HG02938 (cell line): ENCODE results near the gene CATSPERD.

Source experiments
- ATAC-seq: cut with Tn5 transposase; IDR thresholded peaks from one replicate; pipeline ENCODE4 v1.9.1; 2021; ENCODE audit warnings: mild to moderate bottlenecking, moderate library complexity; ENCODE audit not compliant: unreplicated experiment

The CATSPERD gene

DNA sequence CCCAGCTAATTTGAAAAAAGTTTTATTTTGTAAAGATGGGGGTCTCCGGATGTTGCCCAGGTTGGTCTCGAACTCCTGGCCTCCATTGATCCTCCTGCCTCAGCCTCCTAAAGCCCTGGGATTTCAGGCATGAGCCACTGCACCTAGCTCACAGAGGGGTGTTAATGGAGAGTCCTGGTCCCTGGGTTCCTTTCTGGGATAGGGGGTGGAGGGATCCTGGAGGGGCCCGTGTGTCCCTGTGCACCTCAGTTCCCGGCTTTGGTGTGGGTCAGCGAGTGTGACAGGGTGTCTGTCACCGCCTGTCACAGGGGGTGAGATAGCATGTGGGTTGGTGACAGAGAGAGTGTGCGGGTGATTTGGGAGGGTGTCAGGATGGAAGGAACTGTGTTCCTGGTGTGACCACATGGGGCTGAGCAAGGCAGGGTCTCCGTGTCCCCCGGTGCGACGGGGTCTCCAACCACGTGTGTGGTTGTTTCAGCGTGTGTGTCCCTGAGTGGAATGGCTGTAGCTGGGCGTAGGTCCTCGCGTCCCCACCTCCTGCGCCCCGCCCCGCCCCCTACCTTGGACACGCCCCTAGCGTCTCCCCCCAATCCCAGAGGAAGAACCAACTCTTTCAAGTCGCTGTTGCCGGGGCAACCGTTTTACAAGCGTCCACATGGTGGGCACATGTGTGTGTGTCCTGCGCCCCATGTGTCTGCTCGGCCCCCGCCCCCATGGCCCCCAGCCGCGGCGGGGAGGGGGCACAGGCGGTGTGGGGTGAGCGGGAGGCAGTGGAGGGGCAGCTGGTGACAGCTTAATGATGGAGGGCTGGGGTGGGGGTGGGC is 81.6 kb downstream of the CATSPERD start:
- no peak for ATAC-seq

DNA sequence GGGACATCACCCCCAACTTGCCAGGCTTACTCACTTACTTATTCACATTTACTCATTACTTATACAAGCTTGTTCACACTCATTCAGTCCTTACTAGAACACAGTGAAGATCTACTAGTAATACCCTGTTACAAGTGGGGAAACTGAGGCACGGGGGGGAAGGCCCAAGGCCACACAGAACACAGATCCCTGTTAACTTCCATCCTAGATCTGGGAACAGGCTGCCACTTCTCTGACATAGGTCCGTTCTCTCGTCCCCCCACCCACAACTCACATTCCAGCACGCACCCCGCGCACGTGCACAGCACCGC is 83.0 kb downstream of the CATSPERD start:
- no peak for ATAC-seq

DNA sequence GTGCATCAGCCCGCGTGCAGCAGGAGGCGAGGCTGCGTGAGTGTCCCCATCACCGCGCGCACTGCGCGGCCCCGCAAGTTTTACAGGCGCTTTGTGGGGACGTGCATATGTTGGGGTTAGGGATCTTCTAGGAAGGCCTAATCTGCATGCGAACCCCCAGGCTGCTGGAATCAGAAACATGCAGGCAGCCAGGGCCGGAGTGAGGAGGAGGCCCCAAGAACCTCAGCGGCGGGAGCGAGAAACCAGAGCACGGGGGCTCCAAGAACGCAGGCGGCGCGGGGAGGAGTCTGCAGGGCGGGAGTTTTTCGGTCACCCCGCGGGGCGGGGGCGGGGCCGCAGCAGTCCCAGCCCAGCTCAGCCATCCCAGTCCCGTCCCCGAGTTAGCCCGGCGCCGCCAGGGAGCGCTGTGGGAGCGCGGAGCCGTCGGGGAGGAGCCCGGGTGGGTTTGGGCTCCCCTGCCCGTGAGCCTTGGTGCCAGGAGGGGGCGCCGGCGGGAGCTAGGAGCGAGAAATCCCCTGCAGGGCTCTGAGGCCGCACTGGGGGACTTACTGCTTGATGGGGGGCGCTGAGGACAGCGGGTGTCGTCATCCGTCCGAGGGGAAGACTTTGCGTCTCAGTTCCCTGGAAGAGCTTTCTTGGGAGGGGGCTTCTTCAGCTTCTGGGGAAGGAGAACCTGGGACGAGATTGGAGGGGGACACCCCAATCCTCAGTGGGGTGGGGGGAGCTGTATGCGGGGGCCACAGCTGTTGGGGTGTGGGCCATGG is 83.5 kb downstream of the CATSPERD start:
- ATAC-seq, result no peak

DNA sequence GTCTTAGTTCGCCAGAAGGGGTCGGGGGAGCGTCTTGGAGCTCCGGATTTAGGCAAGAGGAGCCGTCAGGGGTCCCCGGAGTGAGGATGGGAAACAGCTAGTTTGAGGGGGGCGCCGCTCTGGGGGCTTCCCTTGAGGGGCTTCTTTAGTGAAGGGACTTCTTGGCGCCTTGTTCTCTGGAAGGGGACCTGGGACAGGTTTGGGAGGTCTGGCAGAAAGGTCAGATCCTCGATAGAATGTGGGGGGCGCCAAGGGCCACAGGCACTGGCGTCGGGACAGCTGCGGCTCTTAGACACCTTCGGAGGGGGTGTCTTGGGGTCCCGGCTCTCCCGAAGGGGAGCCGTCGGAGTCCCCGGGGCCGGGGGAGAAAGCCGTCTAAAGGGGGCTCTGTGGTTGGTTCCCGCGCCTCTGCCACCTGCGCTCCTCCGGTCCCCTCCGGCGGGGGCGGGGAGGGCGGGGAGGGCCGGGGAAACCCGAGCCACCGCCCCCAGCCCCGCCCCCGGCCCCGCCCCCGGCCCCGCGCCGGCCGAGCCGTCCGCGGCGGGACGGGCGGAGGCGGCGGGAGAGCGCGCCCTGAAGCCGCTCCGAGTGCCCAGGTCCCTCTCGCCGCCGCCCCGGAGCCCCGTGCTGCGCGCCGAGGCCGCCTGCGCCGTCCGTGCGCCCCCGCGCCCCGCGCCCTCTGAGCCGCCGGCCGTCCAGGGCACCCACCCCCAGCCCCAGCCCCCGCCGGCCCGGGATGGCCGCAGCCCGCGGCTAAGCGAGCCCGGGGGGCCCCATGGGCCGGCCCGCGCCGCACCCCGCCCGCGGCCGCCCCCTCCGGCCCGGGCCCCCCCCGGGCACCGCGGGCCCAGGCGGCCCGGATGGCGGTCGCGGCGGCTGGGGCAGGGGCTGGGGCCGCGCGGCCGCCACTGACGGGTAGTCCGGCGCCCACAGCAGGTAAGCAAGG is 84.4 kb downstream of the CATSPERD start, which contains the start of gene NRTN:
Gene NRTN, plus strand, starts transcription at position 552 of the 946 bp plus-strand sequence. CDS start 19,099 bp downstream, outside the sequence.
- no peak for ATAC-seq

DNA sequence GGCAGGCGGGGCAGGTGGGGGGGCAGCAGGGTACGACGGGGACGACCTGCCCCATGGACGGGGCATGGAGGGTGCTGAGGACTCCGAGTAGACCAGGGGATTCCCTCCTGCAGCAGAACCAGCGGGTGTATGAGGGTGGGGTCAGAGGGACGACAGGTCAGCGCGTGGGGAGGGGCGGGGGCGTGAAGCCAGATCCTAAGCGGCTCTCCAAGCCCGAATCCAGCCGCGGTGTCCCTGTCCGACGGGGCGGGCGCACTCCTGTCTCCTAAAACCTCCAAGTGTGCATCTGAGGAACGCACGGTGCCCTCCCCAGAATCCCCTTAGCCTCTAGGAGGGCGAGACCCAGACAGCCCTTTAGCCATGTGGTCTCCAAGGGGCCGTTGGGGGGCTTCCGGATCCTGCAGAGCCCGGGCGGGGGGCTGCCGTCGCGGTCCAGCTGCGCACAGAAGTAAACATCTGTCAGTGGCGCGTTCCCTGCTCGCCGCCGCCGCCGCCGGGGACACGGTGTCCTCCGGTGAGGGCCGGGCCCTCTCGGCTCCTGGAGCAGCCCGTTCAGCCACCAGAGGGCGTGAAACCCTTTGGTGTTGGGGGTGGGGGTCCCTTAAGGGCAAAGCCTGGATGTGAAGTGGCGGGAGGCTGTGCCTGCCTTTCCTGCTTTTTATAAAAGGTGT is 85.2 kb downstream of the CATSPERD start:
- no peak for ATAC-seq

DNA sequence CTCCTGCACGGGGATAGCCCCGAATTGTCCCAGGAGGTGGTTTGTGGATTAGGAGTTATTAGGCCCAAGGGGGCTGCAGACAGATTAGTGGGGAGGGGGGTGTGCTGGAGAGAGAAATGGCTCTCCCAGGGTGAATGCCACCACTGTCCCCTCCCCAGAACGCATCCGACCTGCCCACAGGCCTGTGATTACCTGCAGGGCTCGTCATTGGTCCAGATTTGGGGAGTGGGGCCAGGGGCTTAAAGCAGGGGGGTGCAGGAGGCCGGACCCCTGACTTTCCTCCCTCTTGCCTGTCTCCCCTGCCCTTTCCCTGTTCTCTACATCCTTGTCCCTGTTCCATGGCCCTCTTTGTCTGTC is 85.7 kb downstream of the CATSPERD start:
- no peak for ATAC-seq

DNA sequence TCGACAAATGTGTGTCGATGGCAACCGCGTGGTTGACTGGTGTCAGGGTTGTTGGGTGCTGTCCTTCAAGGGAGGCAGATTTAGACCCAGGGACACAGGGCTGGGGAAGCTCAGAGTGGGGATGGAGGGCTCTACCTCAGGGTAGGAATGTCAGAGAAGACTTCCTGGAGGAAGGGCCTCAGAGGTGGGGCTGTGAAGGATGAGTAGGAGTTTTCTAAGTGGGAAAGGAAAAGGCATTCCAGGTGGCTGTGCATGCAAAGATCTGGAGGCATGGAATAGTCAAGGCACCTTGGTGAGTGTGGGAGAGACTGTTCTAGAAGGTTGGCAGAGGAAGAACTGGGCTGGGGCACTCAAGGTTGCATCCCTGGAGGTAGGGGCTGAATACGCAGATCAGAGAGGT is 86.5 kb downstream of the CATSPERD start:
- no peak for ATAC-seq

DNA sequence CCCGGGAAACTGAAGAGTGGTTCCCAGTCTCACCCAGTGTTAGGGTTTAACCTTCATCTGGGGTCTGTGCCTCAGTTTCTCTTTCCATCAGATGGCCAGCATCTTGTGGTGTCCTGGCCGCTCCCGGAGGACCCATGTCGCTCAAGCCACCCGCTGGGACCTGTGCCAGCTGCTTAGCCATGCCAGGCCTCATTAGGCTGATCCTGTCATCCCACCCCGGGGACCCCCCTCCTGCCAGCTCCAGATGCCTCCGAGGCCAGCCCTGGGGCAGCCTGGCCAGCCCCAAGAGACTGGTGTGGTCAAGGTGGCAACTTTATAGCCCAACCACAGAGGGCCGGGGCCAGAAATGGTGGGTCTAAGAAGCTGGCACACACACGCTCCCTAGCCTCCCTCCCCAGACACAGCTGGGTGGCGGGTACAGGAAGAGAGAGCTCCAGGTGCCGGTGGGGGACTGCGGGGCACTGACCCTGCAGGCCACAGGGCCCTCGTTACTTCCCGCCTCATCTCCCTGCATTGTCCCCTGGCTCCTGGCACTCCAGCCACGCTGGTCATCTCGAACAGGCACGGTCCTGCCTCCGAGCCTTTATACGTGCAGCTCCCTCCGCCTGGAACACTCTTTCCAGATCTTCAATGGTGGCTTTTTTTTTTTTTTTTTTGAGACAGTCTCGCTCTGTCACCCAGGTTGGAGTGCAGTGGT is 87.8 kb downstream of the CATSPERD start:
- no peak for ATAC-seq

DNA sequence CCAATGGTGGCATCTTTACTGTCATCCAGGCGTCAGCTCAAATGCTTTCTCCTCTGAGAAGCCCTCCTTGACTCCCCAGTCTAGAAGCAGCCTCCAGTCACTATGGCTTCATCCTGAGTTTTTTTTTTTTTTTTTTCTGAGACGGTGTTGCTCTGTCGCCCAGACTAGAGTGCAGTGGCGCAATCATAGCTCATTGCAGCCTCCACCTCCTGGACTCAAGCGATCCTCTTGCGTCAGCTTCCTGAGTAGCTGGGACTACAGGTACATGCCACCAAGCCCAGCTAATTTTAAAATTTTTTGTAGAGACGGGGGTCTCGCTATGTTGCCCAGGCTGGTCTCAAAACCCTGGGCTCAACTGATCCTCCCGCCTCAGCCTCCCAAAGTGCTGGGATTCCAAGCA is 88.6 kb downstream of the CATSPERD start:
- no peak for ATAC-seq

DNA sequence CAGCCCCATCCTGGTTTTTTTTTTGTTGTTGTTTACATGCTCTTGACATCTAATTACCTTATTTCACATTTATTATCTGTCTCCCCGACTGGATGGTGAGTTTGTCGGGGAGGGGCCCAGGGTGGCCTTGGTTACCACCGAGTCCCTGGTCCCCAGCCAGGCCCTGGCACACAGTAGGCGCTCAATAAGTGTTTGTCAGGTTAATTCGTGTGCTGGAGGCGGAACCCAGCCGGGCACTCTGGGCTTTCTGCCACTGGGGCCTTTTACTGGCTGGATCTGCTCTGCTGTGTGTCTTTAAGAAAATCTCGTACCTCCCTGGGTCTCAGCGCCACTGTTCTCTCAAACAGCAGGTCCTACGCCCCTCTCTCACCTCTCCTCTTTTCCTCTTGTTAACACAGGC is 89.0 kb downstream of the CATSPERD start:
- ATAC-seq, result no peak

DNA sequence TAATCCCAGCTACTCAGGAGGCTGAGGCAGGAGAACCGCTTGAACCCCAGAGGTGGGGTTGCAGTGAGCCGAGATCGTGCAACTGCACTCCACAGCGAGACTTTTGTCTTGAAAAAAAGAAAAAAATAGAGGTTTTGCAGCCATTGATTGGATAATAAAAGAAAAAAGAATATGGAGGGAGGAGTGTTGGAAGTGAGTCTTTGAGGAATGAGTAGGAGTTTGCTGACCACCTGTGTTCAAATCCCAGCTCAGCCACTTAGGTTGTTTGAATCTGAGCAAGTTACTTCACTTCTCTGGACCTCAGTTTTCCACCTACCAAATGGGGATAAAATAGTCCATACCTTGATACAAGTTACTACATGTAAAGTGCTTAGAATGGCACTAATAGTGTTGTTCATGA is 90.7 kb downstream of the CATSPERD start:
- ATAC-seq, result no peak

DNA sequence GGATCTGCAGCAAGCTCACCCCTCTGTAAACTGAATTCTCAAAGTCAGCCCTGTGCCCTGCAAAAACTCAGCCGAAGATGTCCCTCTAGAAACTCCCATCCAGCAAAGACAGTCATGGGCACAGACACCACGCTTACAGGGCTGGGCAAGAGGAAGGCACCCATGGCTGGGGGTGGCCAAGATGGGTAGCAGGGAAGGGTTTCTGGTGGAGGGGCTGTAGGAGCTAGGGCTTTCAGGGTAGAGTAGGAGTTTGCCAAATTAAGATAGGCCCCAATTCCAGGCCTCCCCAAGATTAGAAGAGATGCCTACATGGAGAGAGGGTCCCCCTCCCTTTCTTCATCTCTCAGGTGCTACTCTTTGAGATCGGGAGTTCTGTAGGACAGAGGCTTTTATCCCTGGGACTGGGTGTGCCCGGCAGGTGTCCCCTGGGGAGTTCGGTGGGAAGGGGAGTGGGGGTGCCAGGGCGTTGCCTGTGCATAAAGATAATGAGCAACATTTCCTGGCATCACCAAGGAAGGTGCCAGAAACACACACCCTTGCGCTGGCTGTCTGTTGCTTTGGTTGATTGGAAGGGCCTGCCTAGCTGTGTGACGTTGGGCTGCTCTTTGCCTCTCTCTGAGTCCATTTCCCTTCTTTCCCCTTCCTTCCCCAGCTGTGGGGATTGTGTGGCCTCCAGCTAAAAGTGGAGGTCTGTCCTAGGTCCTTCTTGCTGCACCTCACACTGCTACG is 93.8 kb downstream of the CATSPERD start:
- ATAC-seq, result no peak

DNA sequence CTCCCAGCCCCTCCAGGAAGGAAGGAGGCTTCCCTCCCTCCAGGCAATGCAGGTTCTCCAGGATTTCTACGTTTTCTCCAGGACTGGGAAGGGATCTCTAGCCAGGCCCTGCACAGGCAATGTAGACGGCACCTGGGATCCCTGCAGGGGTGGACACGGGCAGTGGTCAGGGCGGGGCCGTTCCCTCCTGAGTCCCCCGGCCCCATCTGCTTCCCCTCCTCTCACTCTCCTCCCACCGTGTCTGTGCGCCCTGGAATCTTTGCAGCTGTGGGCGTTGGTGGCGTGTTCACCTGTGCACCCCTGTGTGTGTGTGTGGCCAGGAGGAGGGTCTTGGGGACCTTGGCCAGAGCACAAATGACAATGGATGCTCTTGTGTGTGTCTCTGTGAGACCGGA is 94.4 kb downstream of the CATSPERD start:
- no peak for ATAC-seq

DNA sequence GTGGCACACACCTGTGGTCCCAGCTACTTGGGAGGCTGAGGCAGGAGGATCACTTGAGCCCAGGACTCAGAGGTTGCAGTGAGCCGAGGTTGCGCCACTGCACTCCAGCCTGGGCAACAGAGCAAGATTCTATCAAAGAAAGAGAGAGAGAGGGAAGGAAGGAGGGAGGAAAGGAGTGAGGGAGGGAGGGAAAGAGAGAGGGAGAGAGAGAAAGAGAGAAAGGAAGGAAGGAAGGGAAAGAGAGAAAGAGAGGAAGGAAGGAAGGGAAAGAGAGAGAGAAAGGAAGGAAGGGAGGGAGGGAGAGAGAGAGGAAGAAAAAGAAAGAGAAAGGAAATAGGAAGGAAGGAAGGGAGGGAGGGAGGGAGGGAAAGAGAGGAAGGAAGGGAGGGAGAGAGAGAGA is 96.8 kb downstream of the CATSPERD start:
- no peak for ATAC-seq

DNA sequence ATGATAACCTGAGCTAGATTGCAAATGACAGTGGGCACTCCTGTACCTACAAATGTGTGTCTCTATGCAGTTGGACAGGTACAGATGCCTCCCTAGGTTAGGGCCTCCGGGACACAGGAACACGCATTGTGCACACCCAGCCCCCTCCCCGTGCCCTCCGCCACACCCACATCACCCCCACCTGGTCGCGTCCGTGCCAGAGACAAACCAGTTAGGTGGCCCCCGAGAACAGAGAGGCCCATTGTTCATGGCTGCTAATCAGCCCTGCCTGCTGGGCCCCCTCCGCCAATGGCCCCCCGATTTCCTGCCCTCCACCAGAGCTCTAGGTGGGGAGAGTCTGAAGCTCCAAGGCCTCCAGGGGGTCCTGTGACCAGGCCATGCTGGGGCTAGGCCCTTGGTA is 98.2 kb downstream of the CATSPERD start:
- no peak for ATAC-seq

DNA sequence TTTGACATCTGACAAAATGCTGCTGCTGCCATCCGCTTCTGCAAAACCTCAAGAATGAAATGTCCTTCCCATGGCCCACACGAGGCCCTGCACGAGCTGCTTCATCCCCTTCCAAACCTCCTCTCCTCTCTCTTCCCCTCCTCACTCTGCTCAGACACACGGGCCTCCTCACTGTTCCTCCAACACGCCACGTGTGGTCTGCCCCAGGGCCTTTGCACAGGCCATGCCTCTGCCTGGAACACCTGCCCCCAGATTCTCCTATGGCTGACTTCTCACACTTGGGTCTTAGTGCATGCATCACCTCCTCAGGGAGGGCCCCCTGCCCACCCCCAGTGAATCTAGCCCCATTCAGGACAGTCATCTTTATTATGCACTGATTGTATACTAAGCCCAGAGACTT is 100.3 kb downstream of the CATSPERD start:
- ATAC-seq, result no peak

DNA sequence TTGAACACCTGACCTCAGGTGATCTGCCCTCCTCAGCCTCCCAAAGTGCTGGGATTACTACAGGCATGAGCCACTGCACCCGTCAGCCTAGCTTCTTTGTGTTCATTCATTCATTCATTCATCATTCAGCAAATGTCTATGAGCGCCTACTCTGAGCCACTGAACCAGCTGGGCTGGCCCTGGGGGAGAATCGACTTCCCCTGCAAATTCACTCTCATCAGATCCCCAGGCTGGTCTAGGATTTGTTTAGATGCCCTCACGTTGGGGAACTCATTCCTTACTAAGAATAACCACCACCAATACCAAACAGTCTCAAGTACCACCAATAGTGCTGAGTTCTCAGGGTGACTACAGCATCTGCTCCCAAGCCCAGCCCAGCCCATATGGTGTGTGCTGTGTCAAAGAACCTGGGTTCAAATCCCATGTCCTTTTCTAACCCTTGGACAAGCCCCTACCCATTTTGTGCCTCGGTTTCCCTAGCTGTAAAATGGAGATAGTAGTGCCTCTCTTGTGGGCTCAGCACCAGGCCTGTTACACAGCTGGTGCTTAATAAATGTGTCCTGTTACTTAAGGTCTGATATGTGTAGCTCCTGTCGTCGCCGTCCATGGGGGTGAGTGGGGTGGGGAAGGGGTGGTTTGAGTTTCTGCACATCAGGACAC is 101.2 kb downstream of the CATSPERD start:
- no peak for ATAC-seq

DNA sequence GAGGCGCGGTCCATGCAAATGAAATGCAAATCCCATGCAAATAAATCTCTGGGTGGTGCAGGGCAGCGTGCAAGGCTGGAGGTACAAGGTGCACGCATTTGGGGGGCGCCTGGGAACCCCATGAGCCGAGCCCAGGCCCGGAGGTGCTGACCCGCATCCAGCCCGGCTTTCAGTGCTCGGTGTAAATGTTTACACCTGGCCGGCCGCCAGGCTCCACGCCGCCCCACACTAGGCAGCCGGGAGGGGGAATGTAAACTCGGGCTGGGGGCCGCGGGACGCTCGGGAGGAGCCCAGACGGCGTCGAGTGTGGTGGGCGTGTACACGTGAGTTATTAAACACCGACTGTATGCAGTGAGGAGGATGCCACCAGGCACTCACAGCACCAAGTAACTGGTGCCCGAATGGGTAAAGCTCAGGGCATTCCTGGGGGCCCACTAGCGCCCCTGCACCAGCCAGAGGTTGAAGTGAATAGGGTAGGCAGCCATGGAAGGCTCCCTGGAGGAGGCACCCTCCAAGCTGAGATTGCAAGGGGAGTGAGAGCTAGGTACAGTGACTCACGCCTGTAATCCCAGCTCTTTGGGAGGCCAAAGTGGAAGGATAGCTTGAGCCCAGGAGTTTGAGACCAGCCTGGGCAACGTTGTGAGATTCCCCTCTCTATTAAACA is 101.9 kb downstream of the CATSPERD start:
- no peak for ATAC-seq
